HL-60 (cell line): ENCODE results near the gene AKR1C2.

Source experiments
- DNase-seq, 2 experiments: peaks; one replicate each; pipeline ENCODE4 v3.0.0-alpha.2; 2010 to 2020; ENCODE audit warnings: low read depth in 1 of 2, low spot score in 1 of 2
- H3K27ac ChIP-seq: fragments of 250-450 bp; sonication (Bioruptor Pico); replicated peaks from 2 replicates; pipeline ENCODE4 v1.5.1; 2020; ENCODE audit warnings: mild to moderate bottlenecking, moderate library complexity
- H3K27me3 ChIP-seq: fragments of 250-450 bp; sonication (Bioruptor Pico); 2 replicates; pipeline ENCODE4 v1.5.1; 2021; ENCODE audit warnings: mild to moderate bottlenecking, moderate library complexity; ENCODE audit not compliant: insufficient read depth, poor library complexity, severe bottlenecking
- H3K4me3 ChIP-seq: replicated peaks from 2 replicates; pipeline ENCODE4 v1.5.1; 2011; ENCODE audit warnings: mild to moderate bottlenecking, control low read depth, low read length; ENCODE audit not compliant: insufficient read depth
- GABPA ChIP-seq: IDR thresholded peaks from 2 replicates; pipeline ENCODE4 v1.6.1; 2012; ENCODE audit warnings: low read depth
- POLR2AphosphoS5 ChIP-seq: IDR thresholded peaks from 2 replicates; pipeline ENCODE4 v1.6.1; 2012; ENCODE audit warnings: low read depth
- REST ChIP-seq: IDR thresholded peaks from 2 replicates; pipeline ENCODE4 v1.6.1; 2012; ENCODE audit warnings: low read depth; ENCODE audit not compliant: insufficient replicate concordance
- SPI1 ChIP-seq: IDR thresholded peaks from 2 replicates; pipeline ENCODE4 v1.6.1; 2012; ENCODE audit warnings: low read depth, mild to moderate bottlenecking, borderline replicate concordance
- TF ChIP-seq, protein P1 (sequence below): IDR thresholded peaks from one replicate; pipeline ENCODE4 v1.5.1; 2011; ENCODE audit warnings: low read length, control low read depth, inconsistent platforms; ENCODE audit not compliant: insufficient read depth

Gene AKR1C2

DNA sequence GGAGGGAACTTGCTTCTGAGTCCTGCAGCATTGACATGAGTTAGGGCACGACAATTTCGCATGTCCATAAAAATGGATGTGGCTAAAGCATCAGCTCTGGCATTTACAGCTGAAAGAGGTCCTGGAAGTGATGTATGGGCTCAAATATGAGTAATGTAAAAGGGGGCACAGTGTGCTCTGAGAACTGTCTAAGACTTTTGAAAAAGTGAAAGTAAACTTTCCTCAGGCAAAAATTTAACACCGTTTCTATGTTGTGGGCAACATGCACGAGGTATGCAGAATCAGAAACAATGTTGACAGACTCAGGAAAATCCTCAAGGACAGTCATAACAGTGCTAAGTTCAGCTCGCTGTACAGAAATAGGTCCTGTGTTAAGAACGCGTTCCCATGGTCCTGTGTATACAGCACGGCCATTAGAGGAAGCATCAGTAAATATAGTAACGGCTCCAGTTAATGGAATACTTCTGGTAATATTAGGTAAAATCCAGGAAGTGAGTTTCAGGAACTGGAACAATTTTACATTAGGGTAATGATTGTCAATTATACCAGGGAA lies 37.9 kb upstream of the AKR1C2 start:
- Histone ChIP-seq H3K4me3 (no peak overlapping the region), H3K27me3 (no peaks in the 10 kb centered on the region), H3K27ac (no peak overlapping the region)
- DNase-seq: no peak
- no peak for TF ChIP-seq REST
- no peak for TF ChIP-seq POLR2AphosphoS5
- TF ChIP-seq, protein P1, sequence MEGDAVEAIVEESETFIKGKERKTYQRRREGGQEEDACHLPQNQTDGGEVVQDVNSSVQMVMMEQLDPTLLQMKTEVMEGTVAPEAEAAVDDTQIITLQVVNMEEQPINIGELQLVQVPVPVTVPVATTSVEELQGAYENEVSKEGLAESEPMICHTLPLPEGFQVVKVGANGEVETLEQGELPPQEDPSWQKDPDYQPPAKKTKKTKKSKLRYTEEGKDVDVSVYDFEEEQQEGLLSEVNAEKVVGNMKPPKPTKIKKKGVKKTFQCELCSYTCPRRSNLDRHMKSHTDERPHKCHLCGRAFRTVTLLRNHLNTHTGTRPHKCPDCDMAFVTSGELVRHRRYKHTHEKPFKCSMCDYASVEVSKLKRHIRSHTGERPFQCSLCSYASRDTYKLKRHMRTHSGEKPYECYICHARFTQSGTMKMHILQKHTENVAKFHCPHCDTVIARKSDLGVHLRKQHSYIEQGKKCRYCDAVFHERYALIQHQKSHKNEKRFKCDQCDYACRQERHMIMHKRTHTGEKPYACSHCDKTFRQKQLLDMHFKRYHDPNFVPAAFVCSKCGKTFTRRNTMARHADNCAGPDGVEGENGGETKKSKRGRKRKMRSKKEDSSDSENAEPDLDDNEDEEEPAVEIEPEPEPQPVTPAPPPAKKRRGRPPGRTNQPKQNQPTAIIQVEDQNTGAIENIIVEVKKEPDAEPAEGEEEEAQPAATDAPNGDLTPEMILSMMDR: no peak
- TF ChIP-seq SPI1: no peak
- TF ChIP-seq GABPA: no peak

DNA sequence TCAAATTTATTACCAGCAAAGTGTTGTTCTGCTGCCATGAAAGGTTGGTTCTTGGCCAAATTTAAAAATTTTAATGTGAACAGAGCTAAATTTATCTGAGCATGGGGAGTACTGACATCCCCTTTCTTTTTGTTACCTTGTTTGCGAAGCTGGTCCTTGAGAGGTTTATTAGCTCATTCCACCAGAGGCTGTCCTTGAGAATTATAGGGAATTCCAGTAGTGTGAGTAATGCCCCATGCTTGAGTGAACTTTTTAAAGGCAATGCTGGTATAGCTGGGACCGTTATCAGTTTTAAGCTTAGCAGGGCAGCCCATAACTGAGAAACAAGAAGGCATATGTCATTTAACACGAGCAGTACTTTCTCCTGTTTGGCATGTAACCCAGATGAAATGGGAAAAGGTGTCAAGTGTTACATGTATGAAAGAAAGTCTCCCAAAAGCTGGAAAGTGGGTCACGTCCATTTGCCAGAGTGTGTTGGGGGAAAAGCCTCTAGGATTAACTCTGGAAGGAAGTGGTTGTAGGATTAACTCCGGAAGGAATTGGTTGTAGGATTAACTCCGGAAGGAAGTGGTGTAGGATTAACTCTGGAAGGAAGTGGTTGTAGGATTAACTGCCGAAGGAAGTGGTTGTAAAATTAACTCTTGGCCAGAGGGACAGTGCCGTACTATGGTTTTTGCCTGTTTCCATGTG lies 37.3 kb upstream of the AKR1C2 start:
- H3K4me3 ChIP-seq: no peak overlapping the region
- TF ChIP-seq POLR2AphosphoS5: no peak
- TF ChIP-seq, protein P1: no peak
- TF ChIP-seq GABPA: no peak
- TF ChIP-seq REST: no peak
- no peak for TF ChIP-seq SPI1
- H3K27me3 ChIP-seq: no peaks in the 10 kb centered on the region
- H3K27ac ChIP-seq: no peak overlapping the region
- DNase-seq: no peak

- Histone ChIP-seq H3K27ac (no peak overlapping the region), H3K27me3 (no peaks in the 10 kb centered on the region), H3K4me3 (no peak overlapping the region)
- TF ChIP-seq SPI1 (no peak), REST (no peak), POLR2AphosphoS5 (no peak), GABPA (no peak)
- TF ChIP-seq, protein P1: no peak
- DNase-seq: no peak
Measured at GRCh38 chr10:5040010-5040673, 36.5 kb upstream of the AKR1C2 start.
